ENCODE results near the gene ZDHHC18.
A peak's percentile ranks its signal among the peaks of the same experiment; 100 is the strongest.
"Not testable (repeated sequence)": the region's sequence is repeated elsewhere in the genome, so short reads cannot be mapped to it uniquely, and the experiment has no call there.

ZDHHC18 gene

DNA sequence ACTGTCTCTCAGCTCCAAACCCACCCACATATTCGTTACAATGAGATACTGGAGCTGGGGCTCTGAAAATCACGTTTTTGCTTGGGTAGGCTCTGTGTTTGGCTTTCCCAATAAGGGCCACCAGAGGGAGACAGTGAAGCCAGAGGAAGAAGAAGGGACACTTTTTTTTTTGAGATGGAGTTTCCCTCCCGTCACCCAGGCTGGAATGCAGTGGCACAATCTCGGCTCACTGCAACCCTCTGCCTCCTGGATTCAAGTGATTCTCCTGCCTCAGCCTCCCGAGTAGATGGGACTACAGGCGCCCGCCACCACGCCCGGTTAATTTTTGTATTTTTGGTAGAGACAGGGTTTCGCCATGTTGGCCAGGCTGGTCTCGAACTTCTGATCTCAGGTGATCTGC is 16.4 kb upstream of the ZDHHC18 start:
- peak; percentile 87 for TF ChIP-seq CTCF (conservative IDR thresholded peaks at IDR 0.05; ENCODE audit: control insufficient read depth, insufficient read depth, low read depth, low read length)
- DNase-seq (ENCODE audit: low read depth) = peak; percentile 62
- not testable (repeated sequence) for H3K4me3 ChIP-seq (ENCODE audit: control insufficient read depth, low read depth, low read length)

GRCh38 chr1:26811057-26811456 is 15.4 kb upstream of the ZDHHC18 start:
- no peak for DNase-seq (ENCODE audit: low read depth)
- no peak overlapping the region for H3K4me3 ChIP-seq (ENCODE audit: control insufficient read depth, low read depth, low read length)
- no peak for TF ChIP-seq CTCF (conservative IDR thresholded peaks at IDR 0.05; ENCODE audit: control insufficient read depth, insufficient read depth, low read depth, low read length)

GRCh38 chr1:26811708-26812107 is 14.8 kb upstream of the ZDHHC18 start:
- H3K4me3 ChIP-seq (ENCODE audit: control insufficient read depth, low read depth, low read length) = no peak overlapping the region
- no peak for DNase-seq (ENCODE audit: low read depth)
- no peak for TF ChIP-seq CTCF (conservative IDR thresholded peaks at IDR 0.05; ENCODE audit: control insufficient read depth, insufficient read depth, low read depth, low read length)

- no peak for DNase-seq (ENCODE audit: low read depth)
- H3K4me3 ChIP-seq (ENCODE audit: control insufficient read depth, low read depth, low read length) = no peak overlapping the region
- TF ChIP-seq CTCF (conservative IDR thresholded peaks at IDR 0.05; ENCODE audit: control insufficient read depth, insufficient read depth, low read depth, low read length) = no peak
Observed at GRCh38 chr1:26814377-26814776, 12.1 kb upstream of the ZDHHC18 start.

DNA sequence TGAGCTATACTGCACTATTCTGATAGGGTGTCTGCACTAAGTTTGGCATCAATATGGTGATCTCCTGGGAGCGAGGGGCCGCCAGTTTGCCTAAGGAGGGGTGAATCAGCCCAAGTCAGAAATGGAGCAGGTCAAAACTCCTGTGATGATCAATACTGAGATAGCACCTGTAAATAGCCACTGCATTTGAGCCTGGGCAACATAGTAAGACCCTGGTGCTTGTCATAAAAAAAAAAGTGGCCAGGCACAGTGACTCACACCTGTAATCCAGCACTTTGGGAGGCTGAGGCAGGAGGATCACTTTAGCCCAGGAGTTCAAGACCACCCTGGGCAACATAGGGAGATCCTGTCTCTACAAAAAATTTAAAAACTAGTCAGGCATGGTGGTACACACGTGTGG is 11.6 kb upstream of the ZDHHC18 start:
- no peak overlapping the region for H3K4me3 ChIP-seq (ENCODE audit: control insufficient read depth, low read depth, low read length)
- no peak for DNase-seq (ENCODE audit: low read depth)
- TF ChIP-seq CTCF (conservative IDR thresholded peaks at IDR 0.05; ENCODE audit: control insufficient read depth, insufficient read depth, low read depth, low read length) = no peak

DNA sequence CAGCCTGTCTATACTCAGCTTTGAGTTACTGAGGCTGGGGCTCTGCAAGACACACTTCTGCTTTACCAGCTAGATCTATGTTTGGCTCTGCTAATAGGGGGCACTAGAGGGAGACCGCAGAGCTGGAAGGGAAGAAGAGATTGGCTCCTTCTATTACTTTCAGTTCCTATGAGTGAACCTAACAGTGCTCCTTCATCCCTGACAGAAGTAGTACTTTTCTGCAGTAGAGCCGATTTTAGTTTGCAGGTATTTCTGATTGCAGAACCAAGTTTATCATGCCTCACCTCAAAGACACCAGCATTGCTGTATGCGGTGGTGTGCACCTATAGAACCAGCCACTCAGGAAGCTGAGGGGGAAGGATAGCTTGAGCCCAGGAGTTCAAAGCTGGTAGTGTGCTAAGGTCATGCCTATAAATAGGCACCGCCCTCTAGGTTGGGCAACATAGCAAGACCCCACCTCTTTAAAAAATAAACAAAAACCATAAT is 5.7 kb upstream of the ZDHHC18 start:
- no peak for TF ChIP-seq CTCF (conservative IDR thresholded peaks at IDR 0.05; ENCODE audit: control insufficient read depth, insufficient read depth, low read depth, low read length)
- DNase-seq (ENCODE audit: low read depth) = no peak
- H3K4me3 ChIP-seq (ENCODE audit: control insufficient read depth, low read depth, low read length) = no peak overlapping the region

Data from fibroblast of mammary gland (primary cell).